PC-9 (cell line): ENCODE measurements around the gene HOMER2. TPM values are rescaled to one million over a fixed set of nuclear protein-coding genes. Genes with fewer than 3 reads are reported as not detected.

Experiments used
- BruUV-seq: library from RNA; stranded (reverse); fragments of 400-500 nt; replicated peaks from 2 replicates; lab custom pipeline; 2021; lab: Mats Ljungman, UMichigan
- CTCF ChIA-PET: fragments of 300-600 bp; sonication (Branson Sonifier 250); formaldehyde crosslinking; loops from one replicate; lab custom pipeline; 2022; ENCODE audit warnings: antibody characterized with exemption; lab: Charles Lee
- POLR2A ChIA-PET: fragments of 300-600 bp; sonication (Branson Sonifier 250); formaldehyde crosslinking; loops from one replicate; lab custom pipeline; 2022; ENCODE audit warnings: antibody characterized with exemption; ENCODE audit not compliant: unreplicated experiment; lab: Charles Lee
- DNase-seq, 2 experiments: peaks; one replicate each; pipeline versions ENCODE4 v3.0.0 to v3.0.0-alpha.2; 2015 to 2022; ENCODE audit warnings: mixed read lengths in 1 of 2
- H2AFZ ChIP-seq: fragments of 200-600 bp; sonication (generic); 2 replicates; pipeline ENCODE4 v1.8.1; 2017; ENCODE audit warnings: antibody characterized with exemption
- H3F3A ChIP-seq: fragments of 200-600 bp; sonication (generic); 2 replicates; pipeline ENCODE4 v1.8.1; 2017; ENCODE audit warnings: antibody characterized with exemption, mild to moderate bottlenecking, low read depth; ENCODE audit not compliant: insufficient read depth
- H3K27ac ChIP-seq: fragments of 200-600 bp; sonication (generic); 2 replicates; pipeline ENCODE4 v1.6.1; 2016; ENCODE audit warnings: mixed run types
- H3K27me3 ChIP-seq: fragments of 200-600 bp; sonication (generic); 2 replicates; pipeline ENCODE4 v1.6.1; 2016; ENCODE audit warnings: low read depth, mixed run types; ENCODE audit not compliant: insufficient read depth
- H3K36me3 ChIP-seq: fragments of 200-600 bp; sonication (generic); 2 replicates; pipeline ENCODE4 v1.6.1; 2016; ENCODE audit warnings: low read depth, mixed run types
- H3K4me1 ChIP-seq: fragments of 200-600 bp; sonication (generic); replicated peaks from 2 replicates; pipeline ENCODE4 v1.6.1; 2016; ENCODE audit warnings: mixed run types; ENCODE audit not compliant: insufficient read depth
- H3K4me2 ChIP-seq: fragments of 200-600 bp; sonication (generic); 2 replicates; pipeline ENCODE4 v1.6.1; 2017; ENCODE audit warnings: mixed run types
- H3K4me3 ChIP-seq: fragments of 200-600 bp; sonication (generic); 2 replicates; pipeline ENCODE4 v1.6.1; 2016; ENCODE audit warnings: mixed run types
- H3K79me2 ChIP-seq: fragments of 200-600 bp; sonication (generic); 2 replicates; pipeline ENCODE4 v1.6.1; 2017; ENCODE audit warnings: low read depth, mixed run types
- H3K9me2 ChIP-seq: fragments of 200-600 bp; sonication (generic); 2 replicates; pipeline ENCODE4 v1.8.1; 2017; ENCODE audit warnings: mild to moderate bottlenecking; ENCODE audit not compliant: insufficient read depth
- H3K9me3 ChIP-seq: fragments of 200-600 bp; sonication (generic); 2 replicates; pipeline ENCODE4 v1.8.1; 2016; ENCODE audit warnings: low read depth; ENCODE audit not compliant: insufficient read depth
- H4K20me1 ChIP-seq: fragments of 200-600 bp; sonication (generic); 2 replicates; pipeline ENCODE4 v1.8.1; 2017; ENCODE audit not compliant: insufficient read depth
- CTCF ChIP-seq: fragments of 200-600 bp; sonication (generic); conservative IDR thresholded peaks from 2 replicates; pipeline ENCODE4 v1.6.1; 2017; ENCODE audit warnings: mixed run types, antibody characterized with exemption, mild to moderate bottlenecking, moderate library complexity
- EZH2 ChIP-seq: fragments of 200-600 bp; sonication (generic); IDR thresholded peaks from 2 replicates; pipeline ENCODE4 v1.8.0; 2017; ENCODE audit warnings: antibody characterized with exemption, low read depth
- intact Hi-C: fragments of 100-400 bp; cut with micrococcal nuclease; formaldehyde crosslinking; loops from one replicate; pipeline ENCODE4 v1.10.0; 2022; ENCODE audit not compliant: unreplicated experiment
- total RNA-seq: library from RNA; stranded (reverse); gene quantifications from 2 replicates; pipeline ENCODE4 v1.2.3, GENCODE V29; 2021

The HOMER2 gene
- total RNA-seq, 1 experiment from 2014 or later = 15.1 TPM

DNA sequence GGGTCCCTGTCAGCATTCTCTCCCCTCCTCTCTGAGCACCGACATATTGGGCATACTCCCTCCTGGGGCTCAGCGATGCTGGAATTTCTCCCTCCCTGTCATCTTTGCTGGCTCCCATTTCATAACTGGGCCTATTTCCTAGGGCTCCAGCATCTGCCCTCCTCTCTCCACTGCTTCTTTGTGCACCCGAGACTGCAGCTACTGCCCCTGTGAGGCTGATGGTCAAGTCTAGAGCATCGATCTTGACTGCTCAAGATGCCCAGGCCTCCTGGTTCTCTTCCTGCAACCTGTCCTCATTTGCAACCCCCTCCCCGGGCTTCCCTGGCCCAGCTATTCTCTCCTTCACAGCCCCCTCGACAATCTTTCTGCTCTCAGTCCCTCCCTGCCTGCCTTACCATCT lies 89.6 kb downstream of the HOMER2 start:
- CTCF ChIA-PET = no interaction called here
- Histone ChIP-seq H2AFZ (no peak overlapping the region), H3F3A (no peaks in the 10 kb centered on the region), H3K36me3 (no peaks in the 10 kb centered on the region), H3K4me2 (no peak overlapping the region), H3K4me1 (no peaks in the 10 kb centered on the region), H3K9me3 (no peaks in the 10 kb centered on the region), H4K20me1 (no peaks in the 10 kb centered on the region), H3K27ac (no peak overlapping the region), H3K9me2 (no peaks in the 10 kb centered on the region), H3K4me3 (no peak overlapping the region), H3K79me2 (no peaks in the 10 kb centered on the region), H3K27me3 (no peaks in the 10 kb centered on the region)
- POLR2A ChIA-PET = no interaction called here
- intact Hi-C loops = no loop called here
- DNase-seq = no peak
- BruUV-seq = no TSS peak
- TF ChIP-seq CTCF (no peak), EZH2 (no peak)

DNA sequence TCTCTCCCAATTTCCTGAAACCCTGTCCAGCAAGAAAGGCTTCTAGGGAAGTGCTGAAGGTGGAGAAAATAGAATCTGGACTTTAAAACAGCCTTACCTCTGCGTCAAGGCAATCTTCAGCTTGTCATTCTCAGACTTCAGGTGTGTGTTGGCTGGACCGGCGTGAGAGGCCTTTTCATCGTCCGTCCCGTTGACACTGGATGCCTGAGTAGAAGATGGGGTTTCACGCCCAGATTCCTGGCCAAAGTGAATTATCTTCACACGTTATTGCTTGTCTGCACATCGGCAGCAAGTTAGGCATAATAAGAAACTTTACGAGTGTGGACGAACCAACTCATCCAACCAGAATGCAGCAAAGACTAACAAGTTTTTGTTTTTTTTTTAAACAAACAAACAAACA lies 93.6 kb downstream of the HOMER2 start:
- ChIA-PET POLR2A (no interaction called here), CTCF (no interaction called here)
- Histone ChIP-seq H3K4me1 (no peaks in the 10 kb centered on the region), H3K36me3 (no peaks in the 10 kb centered on the region), H4K20me1 (no peaks in the 10 kb centered on the region), H3K4me2 (no peak overlapping the region), H3K9me3 (no peaks in the 10 kb centered on the region), H3F3A (no peaks in the 10 kb centered on the region), H2AFZ (no peak overlapping the region), H3K27ac (no peak overlapping the region), H3K27me3 (no peaks in the 10 kb centered on the region), H3K4me3 (no peak overlapping the region), H3K79me2 (no peaks in the 10 kb centered on the region), H3K9me2 (no peaks in the 10 kb centered on the region)
- no peak for DNase-seq
- intact Hi-C loops = no loop called here
- TF ChIP-seq EZH2 (no peak), CTCF (no peak)
- BruUV-seq = no TSS peak

DNA sequence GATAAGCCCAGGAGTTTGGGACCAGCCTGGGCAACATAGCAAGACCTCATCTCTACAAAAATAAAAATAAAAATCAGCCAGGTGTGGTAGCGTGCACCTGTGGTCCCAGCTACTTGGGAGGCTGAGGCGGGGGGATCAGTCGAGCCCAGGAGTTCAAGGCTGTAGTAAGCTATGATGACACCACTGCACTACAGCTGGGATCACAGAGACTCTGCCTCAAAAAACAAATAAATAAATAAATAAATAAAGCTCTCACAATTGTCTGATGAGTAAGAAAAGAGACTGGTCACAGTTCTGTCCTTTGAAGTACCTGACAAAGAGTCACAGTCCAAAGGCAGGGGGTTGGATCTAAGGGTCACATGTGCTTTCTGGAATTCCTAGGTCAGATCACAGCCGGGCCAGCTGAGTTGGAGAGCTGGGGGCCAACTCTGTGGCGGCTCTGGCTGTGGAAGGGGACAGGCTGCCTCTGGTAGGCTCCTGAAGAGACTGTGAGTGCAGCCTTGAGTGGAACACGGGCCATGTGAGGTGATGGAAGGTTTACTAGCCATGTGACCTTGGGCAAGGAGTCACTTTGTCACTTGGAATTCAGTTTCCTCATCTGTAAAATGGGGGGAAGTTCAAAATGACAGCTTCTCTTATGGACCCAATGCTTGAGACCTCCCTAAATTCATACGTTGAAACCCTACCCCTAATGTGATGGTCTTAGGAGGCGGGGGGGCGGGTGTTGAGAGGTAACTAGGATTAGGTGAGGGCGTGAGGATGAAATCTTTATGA lies 95.9 kb downstream of the HOMER2 start:
- Histone ChIP-seq H3K36me3 (no peaks in the 10 kb centered on the region), H3K4me1 (no peaks in the 10 kb centered on the region), H3K27me3 (no peaks in the 10 kb centered on the region), H3K9me2 (no peaks in the 10 kb centered on the region), H2AFZ (no peak overlapping the region), H4K20me1 (no peaks in the 10 kb centered on the region), H3K9me3 (no peaks in the 10 kb centered on the region), H3K4me2 (no peak overlapping the region), H3F3A (no peaks in the 10 kb centered on the region), H3K4me3 (no peak overlapping the region), H3K79me2 (no peaks in the 10 kb centered on the region), H3K27ac (no peak overlapping the region)
- ChIA-PET POLR2A (no interaction called here), CTCF (no interaction called here)
- no peak for DNase-seq
- intact Hi-C loops = no loop called here
- BruUV-seq = no TSS peak
- no peak for TF ChIP-seq CTCF
- TF ChIP-seq EZH2 = no peak
